ENCODE measurements around the gene PRR18. TPM values are rescaled to one million over a fixed set of nuclear protein-coding genes. Genes with fewer than 3 reads are reported as not detected.

Gene PRR18
- total RNA-seq, 4 donors from 2014 or later: 0.21 to 0.60 (median 0.44) TPM; not detected in 1

DNA sequence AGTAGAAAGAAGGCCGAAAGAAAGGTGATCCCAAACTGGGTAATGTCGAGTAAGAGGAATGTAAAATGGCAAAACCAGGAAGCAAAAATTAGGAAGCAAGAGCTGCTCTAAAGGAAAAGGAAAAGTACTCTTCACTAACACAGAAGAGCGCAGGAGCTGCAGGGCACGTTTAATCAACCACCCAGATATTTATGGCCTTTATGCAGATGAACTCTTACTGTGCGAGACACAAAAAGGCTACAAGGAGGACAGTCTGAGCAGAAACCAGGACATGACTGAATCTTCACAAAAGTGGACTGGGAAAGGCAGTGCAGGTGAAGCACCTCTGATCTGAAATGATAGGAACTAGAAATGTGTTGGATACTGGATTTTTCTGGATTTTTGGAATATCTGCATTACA lies 15.2 kb upstream of the PRR18 start:
- no peak for DNase-seq (ENCODE audit: low spot score in 2 of 2)
- TF ChIP-seq, protein P1, sequence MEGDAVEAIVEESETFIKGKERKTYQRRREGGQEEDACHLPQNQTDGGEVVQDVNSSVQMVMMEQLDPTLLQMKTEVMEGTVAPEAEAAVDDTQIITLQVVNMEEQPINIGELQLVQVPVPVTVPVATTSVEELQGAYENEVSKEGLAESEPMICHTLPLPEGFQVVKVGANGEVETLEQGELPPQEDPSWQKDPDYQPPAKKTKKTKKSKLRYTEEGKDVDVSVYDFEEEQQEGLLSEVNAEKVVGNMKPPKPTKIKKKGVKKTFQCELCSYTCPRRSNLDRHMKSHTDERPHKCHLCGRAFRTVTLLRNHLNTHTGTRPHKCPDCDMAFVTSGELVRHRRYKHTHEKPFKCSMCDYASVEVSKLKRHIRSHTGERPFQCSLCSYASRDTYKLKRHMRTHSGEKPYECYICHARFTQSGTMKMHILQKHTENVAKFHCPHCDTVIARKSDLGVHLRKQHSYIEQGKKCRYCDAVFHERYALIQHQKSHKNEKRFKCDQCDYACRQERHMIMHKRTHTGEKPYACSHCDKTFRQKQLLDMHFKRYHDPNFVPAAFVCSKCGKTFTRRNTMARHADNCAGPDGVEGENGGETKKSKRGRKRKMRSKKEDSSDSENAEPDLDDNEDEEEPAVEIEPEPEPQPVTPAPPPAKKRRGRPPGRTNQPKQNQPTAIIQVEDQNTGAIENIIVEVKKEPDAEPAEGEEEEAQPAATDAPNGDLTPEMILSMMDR (IDR thresholded peaks at IDR 0.05): no peak
- TF ChIP-seq EP300 (IDR thresholded peaks at IDR 0.05) (no peak), POLR2A (IDR thresholded peaks at IDR 0.05) (no peak)
- no peak overlapping the region for H3K4me3 ChIP-seq
- no peaks in the 10 kb centered on the region for H3K27me3 ChIP-seq
- H3K9me3 ChIP-seq: no peaks in the 10 kb centered on the region
- no peak overlapping the region for H3K27ac ChIP-seq
- H3K36me3 ChIP-seq: peaks cover 0 to 88% (median 12%) of the 10 kb centered on the region in 3 donors
- H3K4me1 ChIP-seq: no peaks in the 10 kb centered on the region
- 84% methylated on average over 5 of the region's 5 CpGs for WGBS, 2 donors

DNA sequence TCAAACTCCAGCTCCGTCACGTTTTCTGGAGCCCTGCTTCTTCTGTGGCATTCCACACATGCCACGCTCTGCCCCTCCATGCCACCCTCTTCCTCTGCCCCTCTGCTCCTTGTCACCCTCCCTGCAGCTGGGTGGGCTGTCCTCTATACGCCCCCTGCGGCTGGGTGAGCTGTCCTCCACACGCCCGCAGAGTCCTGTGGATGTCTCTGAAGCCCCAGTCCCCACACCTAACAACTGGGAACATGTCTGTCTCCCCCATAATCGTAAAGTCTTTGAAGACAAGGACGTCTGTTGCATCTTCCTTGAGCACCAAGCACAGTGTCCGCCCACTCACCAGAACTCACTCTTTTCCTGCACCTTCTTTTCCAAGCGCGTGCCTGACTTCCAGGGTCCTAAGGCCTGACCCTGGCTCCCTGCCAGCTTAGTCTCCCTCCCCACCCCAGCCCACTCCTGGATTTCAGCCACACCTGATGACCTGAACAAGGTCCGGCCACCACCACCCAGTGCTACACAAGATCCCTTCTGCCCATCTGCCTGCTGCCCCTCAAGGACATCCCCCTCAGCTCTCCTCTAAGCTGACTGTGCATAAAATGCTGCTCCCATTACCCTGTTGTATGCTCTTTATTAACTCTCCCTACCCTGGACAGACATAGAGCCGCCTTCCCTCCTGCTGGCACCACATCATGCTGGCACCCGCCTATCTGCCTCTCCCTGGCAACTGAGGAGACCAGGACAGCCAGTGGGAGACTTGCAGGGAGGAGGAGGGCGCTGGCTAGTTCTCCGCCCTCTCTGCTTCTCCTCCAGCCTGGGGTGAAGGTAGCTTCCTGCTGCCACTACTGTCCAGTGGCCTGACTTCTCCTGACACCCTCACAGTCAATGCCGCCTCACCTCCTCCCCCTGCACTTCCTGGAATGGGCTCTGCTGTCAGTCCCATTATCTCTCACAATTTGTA lies 10.7 kb upstream of the PRR18 start:
- peaks cover 0 to 55% (median 12%) of the 10 kb centered on the region in 3 donors for H3K36me3 ChIP-seq

DNA sequence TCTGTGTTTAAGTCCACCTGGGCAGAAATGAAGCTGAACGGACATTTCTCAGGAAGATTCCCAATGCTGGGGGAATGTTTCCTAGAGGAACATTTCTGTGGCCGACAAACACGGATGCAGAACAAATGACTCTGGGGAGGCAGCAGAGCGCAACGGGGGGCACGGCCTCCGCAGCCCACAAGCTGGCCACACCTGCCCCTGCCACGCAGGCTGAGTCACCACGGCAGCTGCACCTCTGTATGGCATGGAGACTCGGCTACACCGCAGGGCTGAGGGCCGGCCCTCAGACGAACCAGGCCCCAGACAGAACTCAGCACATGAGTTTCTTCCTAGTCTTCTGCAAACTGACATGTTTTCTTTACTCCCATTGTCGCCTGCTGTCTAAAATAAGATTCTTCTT lies 10.0 kb upstream of the PRR18 start:
- peaks cover 0 to 48% (median 12%) of the 10 kb centered on the region in 3 donors for H3K36me3 ChIP-seq
- WGBS, 2 donors: 80 to 96% methylated on average over 8 to 14 of the region's 14 CpGs
- no peaks in the 10 kb centered on the region for H3K27me3 ChIP-seq
- TF ChIP-seq, protein P1 (IDR thresholded peaks at IDR 0.05): no peak
- TF ChIP-seq EP300 (IDR thresholded peaks at IDR 0.05) (no peak), POLR2A (IDR thresholded peaks at IDR 0.05) (no peak)
- no peaks in the 10 kb centered on the region for H3K4me1 ChIP-seq
- H3K27ac ChIP-seq: no peak overlapping the region
- no peak for DNase-seq (ENCODE audit: low spot score in 2 of 2)
- H3K4me3 ChIP-seq: no peak overlapping the region
- H3K9me3 ChIP-seq: no peaks in the 10 kb centered on the region

More for the DNA sequence above, 10.7 kb upstream of the PRR18 start:
- TF ChIP-seq, protein P1 (IDR thresholded peaks at IDR 0.05): no peak
- TF ChIP-seq POLR2A (IDR thresholded peaks at IDR 0.05): no peak
- Histone ChIP-seq H3K4me1 (no peaks in the 10 kb centered on the region), H3K4me3 (no peak overlapping the region), H3K27me3 (no peaks in the 10 kb centered on the region), H3K9me3 (no peaks in the 10 kb centered on the region), H3K27ac (no peak overlapping the region)
- DNase-seq (ENCODE audit: low spot score in 2 of 2): no peak
- 78 to 81% methylated on average over 18 of the region's 18 CpGs for WGBS, 2 donors

DNA sequence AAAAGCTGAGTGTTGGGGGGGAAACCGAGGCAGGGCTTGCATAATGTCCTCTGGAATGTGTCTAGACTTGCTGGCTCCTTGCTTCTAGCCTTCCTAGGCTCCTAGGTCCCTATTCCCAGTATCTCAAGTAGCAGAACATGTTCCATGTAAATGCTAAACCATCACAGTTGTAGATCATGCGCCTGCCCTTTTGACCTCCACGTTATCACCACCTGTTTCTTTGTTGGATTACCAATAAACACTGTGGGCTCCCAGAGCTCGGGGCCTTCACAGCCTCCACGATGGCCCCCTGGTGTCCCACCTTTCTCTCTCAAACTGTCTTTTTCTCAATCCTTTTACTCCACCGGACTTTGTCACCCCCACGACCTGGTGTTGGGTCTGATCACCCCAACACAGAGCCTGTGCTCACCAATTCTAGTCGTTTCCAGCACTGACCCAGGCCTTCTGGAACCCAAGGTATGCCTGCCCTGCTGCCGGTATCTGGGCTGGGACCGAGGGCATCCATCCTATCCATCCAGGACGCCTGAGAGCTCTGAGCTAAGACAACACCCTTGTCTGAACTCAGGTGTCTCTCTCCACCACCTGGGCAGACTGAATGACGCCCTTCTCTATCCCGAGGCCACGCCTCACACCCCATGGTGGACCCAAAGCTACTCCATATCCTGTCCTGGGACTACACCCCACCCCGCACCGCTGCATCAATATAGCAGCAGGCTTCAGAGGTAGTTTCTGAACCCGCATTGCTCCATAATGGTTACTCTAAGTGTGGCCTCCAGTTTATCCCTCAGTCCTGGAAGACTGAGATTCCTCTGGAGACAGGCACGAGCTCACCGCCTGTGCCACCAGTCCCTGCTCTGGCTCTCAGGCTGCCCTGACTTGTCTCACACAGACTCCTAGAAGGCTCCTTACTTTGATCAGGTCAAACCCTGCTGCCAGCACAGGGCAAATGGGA lies 9.3 kb upstream of the PRR18 start:
- no peaks in the 10 kb centered on the region for H3K4me1 ChIP-seq
- peaks cover 0 to 42% (median 12%) of the 10 kb centered on the region in 3 donors for H3K36me3 ChIP-seq
- no peak overlapping the region for H3K4me3 ChIP-seq
- TF ChIP-seq, protein P1 (IDR thresholded peaks at IDR 0.05): no peak
- TF ChIP-seq POLR2A (IDR thresholded peaks at IDR 0.05) (no peak), EP300 (IDR thresholded peaks at IDR 0.05) (no peak)
- DNase-seq (ENCODE audit: low spot score in 2 of 2): no peak
- no peaks in the 10 kb centered on the region for H3K27me3 ChIP-seq
- no peak overlapping the region for H3K27ac ChIP-seq
- no peaks in the 10 kb centered on the region for H3K9me3 ChIP-seq
- 83 to 88% methylated on average over 19 of the region's 19 CpGs for WGBS, 2 donors
